ENCODE measurements around the gene BCAP29. TPM values are rescaled to one million over a fixed set of nuclear protein-coding genes. Genes with fewer than 3 reads are reported as not detected.

Gene BCAP29
- total and polyA plus RNA-seq, 2 donors (not counting 3 experiments of a cell fraction or from before 2014, with no cell fraction given) = 122 to 162 TPM

GRCh38 chr7:107644309-107644974 is 64.4 kb downstream of the BCAP29 start:
- H3K9ac ChIP-seq (replicated peaks; ENCODE audit: extremely low read depth, insufficient read depth, low read length) = no peak overlapping the region
- H3K4me1 ChIP-seq (ENCODE audit: control insufficient read depth, extremely low read depth, insufficient read depth, low read length) = peaks cover 3% of the 10 kb centered on the region
- ChIA-PET CTCF (interaction anchor here (0.7 to 1.1 kb wide), 2 partner anchors 12 to 20 kb away, joined by 3 to 4 read pairs; no protein-coding TSS in a partner anchor), POLR2A (no interaction called here)
- H3K4me2 ChIP-seq (ENCODE audit: insufficient read depth, low read length) = no peak overlapping the region
- no peaks in the 10 kb centered on the region for H3K36me3 ChIP-seq (ENCODE audit: control insufficient read depth in 2 of 2, extremely low read depth in 1 of 2, insufficient read depth in 2 of 2, low read length in 2 of 2)
- no peaks in the 10 kb centered on the region for H3K9me3 ChIP-seq (replicated peaks; ENCODE audit: control insufficient read depth, insufficient read depth, low read length)
- no peak for FAIRE-seq
- no peak overlapping the region for H2AFZ ChIP-seq (ENCODE audit: low read depth, low read length)
- H4K20me1 ChIP-seq (replicated peaks; ENCODE audit: control insufficient read depth, extremely low read depth, insufficient read depth, low read length) = no peaks in the 10 kb centered on the region
- dilution Hi-C loops (cut with MboI; ENCODE audit: extremely low pct_ligation_motif_present, low sequenced_read_pairs) (no loop called here), intact Hi-C loops (cut with micrococcal nuclease) (no loop called here)
- DNase-seq (ENCODE audit: low read depth, low spot score) = no peak
- H3K4me3 ChIP-seq (replicated peaks in 1 of 3; ENCODE audit: insufficient read depth in 1 of 3, low read depth in 1 of 3, low read length in 3 of 3) = no peak overlapping the region
- no peaks in the 10 kb centered on the region for H3K79me2 ChIP-seq (ENCODE audit: control insufficient read depth, insufficient read depth, low read length)
- BruUV-seq (replicated peaks) = no TSS peak
- H3K27ac ChIP-seq (ENCODE audit: insufficient read depth, low read depth, low read length) = no peak overlapping the region
- H3K9me1 ChIP-seq (replicated peaks; ENCODE audit: control insufficient read depth, extremely low read depth, insufficient read depth, low read length) = no peaks in the 10 kb centered on the region
- H3K27me3 ChIP-seq (ENCODE audit: control insufficient read depth in 2 of 2, insufficient read depth in 2 of 2, low read length in 2 of 2) = no peaks in the 10 kb centered on the region
- TF ChIP-seq CTCF (IDR thresholded peaks at IDR 0.05; ENCODE audit: extremely low read depth in 1 of 2, insufficient read depth in 1 of 2, low read depth in 1 of 2, low read length in 2 of 2) (no peak), GATA2 (IDR thresholded peaks at IDR 0.05; ENCODE audit: insufficient read depth, insufficient read length, low read depth, low read length) (no peak), FOS (IDR thresholded peaks at IDR 0.05; ENCODE audit: borderline replicate concordance, insufficient read depth, low read length) (no peak), POLR2AphosphoS5 (IDR thresholded peaks at IDR 0.05; ENCODE audit: insufficient read depth, low read depth, low read length) (no peak), MYC (IDR thresholded peaks at IDR 0.05; ENCODE audit: low read depth, low read length) (no peak), EZH2 (IDR thresholded peaks at IDR 0.05; ENCODE audit: borderline replicate concordance, low read depth, low read length, severe bottlenecking) (no peak), JUN (IDR thresholded peaks at IDR 0.05; ENCODE audit: borderline replicate concordance, insufficient read depth, insufficient read length, low read depth) (no peak), POLR2A (IDR thresholded peaks at IDR 0.05; ENCODE audit: low read depth, low read length) (no peak), MAX (IDR thresholded peaks at IDR 0.05; ENCODE audit: insufficient read depth, insufficient read length) (no peak)

Measured in endothelial cell of umbilical vein (primary cell).